ENCODE results near the gene H6PD.

H6PD gene

DNA sequence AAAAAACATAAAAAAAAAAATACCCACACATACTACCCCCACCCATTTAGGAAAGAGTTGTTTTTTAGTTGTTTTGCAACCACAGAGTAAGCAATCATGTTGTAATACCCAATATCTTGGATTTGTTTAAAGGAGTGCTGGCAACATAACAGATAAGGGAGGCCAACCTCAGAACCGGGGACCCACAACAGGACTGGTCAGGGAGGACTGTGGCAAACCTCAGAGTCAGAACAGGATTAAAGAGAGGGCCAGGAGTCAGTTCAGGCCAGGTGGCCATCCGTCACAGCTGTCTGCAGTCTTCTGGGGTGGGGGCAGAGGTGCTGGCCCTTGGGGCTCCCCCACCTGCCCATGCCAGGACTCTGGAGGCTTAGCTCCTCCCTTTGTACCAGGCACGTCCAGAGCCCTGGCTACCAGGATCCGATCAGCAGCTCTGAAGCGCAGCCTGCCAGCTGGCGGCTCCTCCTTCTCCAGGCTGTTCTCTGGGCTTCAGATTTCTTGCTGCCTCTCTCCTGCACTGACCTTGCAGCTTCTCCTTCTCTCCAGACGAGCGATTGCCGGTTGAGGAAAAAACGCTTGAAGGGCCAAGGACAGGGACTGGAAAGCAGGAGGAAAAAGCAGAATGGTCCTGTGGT lies 7.9 kb downstream of the H6PD start:
- no peak for DNase-seq

DNA sequence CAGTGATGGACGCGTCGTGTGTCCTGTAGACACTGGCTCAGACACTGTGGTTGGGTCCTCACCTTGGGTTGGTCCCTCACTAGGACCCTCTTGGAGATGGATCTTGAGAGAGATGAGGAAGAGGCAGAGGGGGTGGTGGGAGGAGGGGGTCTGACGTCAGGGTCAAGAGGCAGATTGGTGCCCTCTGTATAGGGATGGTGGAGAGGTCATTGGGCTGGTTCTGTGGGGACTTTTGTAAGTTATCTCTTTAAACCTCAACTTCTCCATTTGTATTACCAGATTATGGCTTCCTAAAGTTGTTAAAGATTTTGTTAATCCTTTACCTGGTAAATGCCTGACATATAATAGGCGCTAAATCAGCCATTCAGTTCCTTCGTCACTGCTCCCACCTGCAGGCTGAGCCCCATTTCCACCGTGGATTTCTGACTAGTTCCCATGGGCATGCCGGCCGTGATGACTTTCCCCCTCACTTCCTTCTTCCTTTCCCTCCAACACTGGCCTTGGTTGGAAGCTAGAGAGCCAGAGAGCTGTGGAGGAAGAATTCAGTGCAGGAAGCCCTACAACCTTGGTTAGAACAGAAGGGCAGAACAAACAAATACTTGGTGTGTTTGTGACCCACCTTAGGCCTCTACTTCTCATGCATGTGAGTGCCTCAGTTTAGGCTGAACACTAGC lies 8.6 kb downstream of the H6PD start:
- no peak for DNase-seq

DNA sequence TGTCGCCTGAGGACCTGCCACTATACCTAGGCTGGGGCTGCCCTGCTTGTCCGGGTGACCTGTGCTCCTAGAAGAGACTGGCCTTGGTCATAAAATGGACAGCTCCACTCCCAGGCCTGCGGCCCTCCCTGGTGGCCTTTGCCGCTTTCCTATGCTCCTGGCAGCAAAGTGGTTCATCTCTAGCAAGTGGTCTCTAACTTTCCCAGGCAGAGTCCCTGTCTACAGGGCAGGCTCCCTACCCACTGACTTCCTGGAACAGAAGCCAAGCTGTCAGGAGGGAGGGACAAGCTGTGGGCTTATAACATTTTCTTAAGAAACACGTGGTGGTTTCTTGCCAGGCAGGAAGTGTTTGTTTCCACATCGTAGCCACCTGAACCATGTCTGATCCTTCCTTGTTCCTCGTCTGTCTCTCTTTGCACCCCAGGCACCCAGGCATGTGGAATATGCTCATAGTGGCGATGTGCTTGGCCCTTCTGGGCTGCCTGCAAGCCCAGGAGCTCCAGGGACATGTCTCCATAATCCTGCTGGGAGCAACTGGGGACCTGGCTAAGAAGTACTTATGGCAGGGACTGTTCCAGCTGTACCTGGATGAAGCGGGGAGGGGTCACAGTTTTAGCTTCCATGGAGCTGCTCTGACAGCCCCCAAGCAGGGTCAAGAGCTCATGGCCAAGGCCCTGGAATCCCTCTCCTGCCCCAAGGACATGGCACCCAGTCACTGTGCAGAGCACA lies 10.1 kb downstream of the H6PD start:
- no peak for DNase-seq

DNA sequence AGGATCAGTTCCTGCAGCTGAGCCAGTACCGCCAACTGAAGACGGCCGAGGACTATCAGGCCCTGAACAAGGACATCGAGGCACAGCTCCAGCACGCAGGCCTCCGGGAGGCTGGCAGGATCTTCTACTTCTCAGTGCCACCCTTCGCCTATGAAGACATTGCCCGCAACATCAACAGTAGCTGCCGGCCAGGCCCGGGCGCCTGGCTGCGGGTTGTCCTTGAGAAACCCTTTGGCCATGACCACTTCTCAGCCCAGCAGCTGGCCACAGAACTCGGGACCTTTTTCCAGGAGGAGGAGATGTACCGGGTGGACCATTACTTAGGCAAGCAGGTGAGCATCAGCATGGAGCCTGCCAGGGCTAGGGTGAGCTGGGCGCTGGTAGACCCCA lies 10.7 kb downstream of the H6PD start:
- DNase-seq = no peak

DNA sequence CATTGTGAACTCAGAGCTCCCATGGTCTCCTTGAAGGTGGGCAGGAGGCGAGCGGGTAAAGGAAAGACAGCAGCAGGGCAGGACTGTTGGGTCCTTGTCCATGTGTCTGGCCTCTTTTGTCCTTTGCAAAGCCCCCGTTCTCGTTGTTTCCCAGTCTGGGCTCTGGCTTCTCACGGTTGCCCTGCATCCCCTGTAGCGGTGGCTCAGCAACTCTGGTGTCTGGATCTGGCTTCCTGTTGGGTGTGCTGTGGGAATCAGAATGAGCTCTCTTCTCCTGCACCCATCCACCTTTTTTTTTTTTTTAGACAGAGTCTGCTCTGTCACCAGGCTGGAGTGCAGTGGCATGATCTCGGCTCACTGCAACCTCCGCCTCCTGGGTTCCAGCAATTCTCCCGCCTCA lies 11.1 kb downstream of the H6PD start:
- DNase-seq = no peak

DNA sequence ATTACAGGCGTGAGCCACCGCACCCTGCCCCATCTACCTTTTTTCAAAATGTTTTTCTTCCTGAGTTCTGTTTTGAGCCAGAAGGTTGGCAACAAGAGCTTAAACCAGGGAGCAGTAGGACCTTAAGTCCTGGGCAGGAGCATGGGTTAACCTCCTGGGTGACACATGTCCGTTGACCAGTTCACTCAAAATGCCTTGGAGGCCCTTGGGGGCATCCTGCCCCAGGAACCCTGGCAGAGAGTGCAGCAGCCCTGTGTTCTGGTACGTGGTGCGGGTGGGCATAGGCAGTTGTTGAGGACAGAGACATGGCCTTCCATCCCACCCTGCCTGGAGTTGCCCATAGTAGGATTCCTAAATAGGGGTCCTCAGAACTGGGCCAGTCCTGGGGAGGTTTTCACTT lies 11.6 kb downstream of the H6PD start:
- DNase-seq = no peak

DNA sequence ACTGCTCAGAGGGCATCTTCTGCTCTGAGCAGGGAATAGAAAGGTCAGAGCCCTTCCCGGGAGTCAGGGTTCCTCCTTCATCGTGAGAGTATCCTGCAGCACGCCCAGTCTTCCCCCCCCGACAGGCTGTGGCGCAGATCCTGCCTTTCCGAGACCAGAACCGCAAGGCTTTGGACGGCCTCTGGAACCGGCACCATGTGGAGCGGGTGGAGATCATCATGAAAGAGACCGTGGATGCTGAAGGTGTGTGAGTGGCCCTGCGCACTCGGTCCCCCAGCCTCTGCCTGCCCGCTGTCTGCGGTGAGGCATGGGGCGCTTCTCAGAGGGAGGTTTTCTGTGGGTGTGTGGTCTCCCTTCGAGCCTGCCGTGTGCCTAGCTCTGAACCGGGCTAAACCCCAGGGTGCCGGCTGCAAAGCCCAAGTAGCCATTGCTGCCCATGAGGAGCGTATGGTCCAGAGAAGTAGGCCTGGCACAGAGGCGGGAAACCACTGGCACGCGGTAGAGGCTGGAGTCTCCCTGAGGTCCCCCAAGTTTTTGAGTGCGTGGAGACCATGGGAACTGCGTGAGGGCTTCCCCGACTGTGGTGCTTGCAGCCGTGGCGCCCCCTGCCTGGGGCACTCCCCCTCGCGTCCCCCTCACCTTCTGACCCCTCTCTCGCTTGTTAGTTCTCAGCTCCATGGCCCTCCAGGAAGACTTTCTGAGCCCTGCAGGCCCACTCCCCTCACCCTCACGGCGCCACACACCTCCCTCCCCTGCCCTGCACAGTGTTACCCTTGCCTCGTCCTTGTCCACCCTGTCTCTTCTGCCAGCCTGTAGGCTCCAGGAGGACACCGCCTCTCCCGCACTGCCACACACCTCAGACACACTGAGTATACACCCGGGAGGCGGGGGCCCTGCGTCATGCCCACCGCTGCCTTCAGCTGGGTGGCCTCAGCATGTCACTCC lies 12.5 kb downstream of the H6PD start:
- DNase-seq = no peak

DNA sequence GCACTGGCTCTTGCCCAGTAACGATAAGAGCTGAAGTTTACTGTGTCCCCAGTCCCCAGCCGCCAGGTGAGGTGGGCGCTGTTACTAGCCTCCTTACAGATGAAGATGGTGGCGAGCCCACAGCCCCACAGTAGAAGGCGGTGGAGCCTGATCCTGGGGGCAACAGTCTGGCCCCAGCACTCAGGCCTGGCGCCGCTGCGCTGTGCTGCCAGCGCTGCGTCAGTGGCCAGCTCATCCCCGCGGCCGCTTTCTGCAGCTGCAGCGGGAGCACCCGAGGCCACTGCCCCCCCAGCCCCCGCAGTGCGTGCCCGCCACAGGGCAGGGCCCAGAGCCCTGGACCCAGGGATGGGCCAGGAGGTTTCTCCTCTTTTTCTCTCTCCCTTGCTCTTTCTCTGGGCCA lies 13.3 kb downstream of the H6PD start:
- DNase-seq = no peak

DNA sequence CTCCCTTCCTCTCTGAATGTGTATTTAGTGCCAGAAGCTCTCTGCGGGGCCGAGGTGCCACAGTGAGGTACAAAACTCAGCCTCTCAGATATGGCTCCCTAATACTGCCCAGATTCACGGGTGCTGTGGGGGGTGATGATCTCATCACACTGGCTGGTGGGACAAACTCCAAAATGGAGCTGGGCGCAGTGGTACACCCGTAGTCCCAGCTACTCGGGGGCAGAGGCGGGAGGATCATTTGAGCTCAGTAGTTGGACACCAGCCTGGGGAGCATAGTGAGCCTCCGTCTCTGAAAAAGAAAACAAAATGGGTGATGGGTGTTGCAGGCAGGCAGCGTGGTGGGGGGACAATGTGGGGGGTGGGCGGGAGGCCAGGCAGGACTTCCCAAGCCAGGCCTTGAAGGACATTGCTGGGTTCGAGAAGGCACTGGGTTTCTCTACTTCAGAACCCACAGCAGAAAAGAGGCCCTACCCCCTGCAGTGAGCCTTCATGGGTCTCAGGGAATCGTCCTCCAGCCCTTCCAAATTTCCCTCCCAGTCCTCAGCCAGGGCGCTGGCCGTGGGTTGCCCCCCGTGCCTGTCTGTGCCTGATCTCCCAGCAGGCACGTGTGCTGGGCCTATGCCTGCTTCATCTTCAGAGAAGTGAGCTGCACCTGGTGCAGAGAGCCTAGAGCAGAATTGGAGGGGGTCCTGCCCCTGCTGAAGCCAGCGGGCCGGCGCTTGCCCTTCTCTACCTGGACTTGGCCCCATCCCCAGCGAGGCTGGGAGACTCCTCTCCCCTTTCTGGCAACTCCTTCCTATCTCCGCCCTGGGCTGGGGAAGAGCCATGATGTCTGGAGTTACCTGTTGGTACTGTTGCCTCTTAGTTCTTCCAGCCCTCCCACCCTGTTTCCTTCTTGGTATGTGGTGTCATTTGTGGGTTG lies 14.0 kb downstream of the H6PD start:
- no peak for DNase-seq

DNA sequence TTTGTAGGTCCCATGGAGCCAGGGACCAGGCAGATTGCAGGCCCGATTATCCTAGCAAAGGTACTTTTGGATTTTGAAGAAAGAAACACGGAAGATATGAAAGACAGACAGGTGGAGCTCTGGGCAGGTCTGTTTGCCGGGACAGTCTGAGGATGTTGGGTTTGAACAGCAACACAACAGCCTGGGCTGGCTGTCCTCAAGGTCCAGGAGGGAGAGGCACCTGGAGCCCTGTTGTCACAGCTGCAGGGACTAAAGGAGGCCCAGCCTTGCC lies 14.6 kb downstream of the H6PD start:
- no peak for DNase-seq

DNA sequence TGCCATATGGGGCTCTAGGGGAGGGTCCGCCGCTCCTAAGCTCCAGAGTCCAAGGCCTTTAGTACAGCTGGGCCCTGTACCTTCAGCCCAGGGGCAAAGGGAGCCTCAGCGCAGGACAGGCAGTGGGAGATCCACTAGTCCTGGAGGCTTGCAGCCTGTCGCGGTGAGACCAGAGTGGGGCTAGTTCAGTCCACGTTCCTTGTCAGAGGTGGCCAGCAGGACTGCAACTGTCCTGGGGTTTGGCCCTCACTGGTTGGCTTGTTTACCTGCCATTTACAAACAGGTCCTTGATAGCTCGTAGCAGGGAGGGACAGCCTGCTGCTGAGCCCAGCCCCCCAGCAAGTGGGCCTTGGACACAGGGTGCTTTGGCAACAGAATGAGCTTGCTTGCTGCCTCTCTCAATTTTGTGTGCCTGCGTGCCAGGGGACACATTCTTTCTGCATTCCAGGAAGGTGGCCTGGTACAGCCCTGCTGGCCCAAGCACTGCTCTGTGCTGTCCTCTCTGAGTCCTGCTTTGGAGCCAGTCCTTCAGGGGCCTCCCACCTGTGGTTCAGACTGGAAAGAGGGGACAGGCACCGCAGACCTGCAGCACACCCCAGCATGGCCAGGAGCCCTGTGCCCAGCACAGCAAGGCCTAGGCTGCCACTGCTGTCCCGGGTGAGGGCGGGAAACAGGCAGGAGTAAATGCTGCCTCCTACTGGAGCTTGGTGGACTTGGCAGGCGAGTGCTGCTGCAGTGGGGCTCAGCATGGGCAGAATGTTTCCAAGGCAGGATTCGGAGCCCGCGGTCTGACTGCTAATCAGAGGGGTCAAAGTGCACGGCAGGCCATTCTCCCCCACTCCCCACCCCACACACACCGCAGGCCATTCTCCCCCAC lies 15.2 kb downstream of the H6PD start:
- no peak for DNase-seq

DNA sequence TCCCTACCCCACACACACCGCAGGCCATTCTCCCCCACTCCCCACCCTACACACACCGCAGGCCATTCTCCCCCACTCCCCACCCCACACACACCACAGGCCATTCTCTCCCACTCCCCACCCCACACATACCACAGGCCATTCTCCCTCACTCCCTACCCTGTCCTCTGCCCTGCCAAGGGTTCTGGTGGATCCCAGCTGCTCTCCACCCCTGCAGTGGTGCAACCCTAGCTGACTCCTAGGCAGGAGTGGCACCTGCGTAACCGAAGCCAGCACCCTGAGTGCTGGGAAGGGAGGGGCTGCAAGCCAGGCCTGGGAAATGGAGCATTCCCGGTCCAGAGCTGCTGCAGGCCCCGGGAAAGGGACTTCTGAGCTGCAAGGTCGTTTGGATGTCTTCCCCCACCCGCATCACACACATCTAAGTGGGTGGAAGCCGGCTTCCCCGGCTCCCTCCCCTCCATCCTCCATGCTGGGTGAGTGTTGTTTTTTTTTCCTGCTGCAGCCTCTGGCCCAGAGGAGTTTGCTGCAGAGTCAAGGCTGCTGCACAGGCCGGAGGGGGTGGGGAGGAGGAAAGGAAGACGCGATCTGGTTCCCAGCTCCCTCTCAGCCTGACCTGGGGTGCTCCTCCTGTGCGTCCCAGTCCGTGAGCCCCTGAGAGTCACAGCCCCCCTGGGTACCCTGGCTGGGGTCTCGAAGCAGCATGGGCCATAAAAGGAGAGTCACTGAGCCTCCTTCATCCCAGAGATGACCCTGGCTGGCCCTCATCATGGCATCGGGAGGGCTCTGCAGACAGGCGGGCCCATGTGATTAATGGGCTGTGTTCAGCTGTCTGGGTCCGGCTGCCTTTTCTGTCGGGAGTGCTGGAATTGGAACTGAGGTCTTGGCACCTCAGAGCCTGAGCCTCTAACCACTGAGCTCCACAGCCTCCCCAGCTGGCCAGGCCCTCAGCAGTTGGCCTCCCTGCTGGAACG lies 16.1 kb downstream of the H6PD start:
- DNase-seq = no peak

DNA sequence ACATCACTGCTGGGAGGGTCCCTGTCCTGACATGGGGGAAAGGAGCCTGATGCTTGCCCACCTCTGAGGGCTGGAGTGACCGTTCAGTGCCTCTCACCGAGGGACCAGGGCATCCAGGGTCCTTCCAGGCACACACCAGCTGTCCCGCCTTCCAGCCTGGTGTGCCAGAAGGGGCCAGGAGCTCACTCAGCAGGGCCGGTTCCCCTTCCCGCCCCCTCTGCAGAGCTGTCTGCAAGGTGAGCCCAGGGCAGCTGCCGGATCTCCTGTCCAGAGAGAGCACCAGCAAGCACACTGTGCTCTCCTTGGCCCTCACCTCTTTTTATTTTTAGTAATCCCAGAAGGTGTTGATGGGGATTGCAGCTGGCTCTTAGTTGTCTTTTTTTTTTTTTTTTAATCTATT lies 16.9 kb downstream of the H6PD start:
- no peak for DNase-seq

DNA sequence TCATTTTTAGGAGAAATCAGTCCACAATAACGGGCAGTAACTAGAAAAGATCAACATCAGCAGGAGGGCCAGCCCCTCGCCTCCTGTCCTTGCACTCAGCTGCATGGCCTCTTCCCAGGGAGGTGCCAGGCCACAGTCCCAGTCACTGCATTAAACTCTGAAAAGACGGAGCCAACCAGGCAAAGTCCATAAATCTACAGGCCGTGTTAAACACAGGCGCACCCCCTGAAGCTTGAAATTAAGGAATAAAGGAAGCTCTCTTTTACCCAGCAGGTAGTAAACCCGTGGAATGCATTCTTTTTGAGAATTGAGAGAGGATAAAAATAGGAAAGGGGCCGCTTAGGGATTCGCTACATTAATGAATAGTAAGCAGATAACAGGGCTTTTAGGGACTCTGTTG lies 18.4 kb downstream of the H6PD start:
- no peak for DNase-seq

DNA sequence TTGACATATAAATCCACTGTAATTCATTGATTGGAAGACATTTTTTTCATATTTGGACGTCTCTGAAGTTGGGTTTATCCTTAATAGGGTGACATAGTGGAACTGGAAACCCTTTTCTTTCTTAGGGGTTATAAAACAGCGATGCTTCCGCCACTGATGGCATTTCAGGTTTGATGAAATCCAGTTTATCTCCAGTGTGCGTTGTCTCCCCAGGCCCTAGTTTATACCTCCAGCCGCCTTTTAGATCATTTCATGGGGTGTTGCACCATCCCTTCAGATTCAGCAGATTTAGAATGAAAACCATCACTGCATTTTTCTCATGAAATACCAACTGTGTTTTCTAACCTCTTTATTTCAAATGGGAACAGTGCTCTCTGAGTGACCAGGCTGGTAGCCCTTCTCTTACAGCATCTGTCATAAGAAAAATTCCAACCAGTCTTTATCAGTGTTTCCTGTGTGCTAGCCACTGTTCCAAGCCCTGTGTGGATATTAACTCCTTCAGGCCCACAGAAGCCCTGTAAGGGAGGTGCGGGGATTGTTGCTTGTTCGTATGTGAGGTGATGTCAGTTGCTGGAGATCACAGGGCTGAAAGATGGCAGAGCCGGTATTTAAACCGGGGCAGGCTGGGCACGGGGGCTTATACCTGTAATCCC lies 19.0 kb downstream of the H6PD start:
- no peak for DNase-seq

DNA sequence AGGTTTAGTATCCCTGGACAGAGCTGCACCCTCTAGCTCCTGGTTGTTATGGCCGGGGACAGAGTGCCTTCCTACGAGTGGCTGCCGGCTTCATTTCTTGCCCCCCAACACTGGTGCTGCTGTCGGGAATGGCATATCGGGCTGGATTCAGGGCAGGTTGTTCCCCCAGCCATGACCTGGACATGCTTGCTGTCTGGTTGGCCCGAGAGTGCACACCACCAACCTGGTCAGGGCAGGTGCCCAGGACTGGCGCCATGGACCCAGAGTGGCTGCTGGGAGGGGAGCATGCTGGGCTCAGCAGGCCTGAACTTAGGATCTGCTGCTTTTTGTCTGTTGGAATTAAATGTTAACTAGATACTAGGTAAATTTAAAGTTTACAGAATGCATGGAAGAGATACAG lies 21.8 kb downstream of the H6PD start:
- DNase-seq = no peak

DNA sequence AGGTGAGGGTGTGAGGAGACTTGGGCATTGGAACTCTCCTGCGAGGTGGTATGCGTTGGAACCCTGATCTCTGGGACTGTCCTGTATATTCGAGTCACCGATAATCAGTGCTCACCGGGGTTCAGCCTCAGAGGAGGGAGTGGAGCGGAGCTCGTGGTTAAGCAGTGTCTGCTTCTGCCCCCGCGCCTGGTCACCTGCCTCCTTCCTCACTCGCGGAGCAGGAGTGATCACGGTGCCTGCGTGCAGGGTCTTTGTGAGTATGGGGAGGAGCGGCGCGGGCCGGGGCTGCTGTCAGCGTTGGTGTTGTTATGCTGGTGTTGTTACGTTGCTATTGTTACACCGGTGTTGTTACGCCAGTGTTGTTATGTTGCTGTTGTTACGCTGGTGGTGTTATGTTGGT lies 23.3 kb downstream of the H6PD start:
- no peak for DNase-seq

DNA sequence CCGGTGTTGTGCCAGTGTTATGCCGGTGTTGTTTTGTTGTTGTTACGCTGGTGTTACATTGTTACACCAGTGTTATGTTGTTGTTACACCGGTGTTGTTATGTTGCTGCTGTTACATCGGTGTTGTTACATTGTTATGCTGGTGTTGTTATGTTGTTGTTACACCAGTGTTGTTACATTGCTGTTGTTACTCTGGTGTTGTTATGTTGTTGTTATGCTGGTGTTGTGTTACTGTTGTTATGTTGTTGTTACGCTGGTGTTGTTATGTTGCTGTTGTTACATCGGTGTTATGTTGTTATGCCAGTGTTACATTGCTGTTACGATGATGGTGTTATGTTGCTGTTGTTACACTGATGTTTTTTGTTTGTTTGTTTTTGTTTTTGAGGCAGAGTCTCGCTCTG lies 24.1 kb downstream of the H6PD start:
- no peak for DNase-seq

DNA sequence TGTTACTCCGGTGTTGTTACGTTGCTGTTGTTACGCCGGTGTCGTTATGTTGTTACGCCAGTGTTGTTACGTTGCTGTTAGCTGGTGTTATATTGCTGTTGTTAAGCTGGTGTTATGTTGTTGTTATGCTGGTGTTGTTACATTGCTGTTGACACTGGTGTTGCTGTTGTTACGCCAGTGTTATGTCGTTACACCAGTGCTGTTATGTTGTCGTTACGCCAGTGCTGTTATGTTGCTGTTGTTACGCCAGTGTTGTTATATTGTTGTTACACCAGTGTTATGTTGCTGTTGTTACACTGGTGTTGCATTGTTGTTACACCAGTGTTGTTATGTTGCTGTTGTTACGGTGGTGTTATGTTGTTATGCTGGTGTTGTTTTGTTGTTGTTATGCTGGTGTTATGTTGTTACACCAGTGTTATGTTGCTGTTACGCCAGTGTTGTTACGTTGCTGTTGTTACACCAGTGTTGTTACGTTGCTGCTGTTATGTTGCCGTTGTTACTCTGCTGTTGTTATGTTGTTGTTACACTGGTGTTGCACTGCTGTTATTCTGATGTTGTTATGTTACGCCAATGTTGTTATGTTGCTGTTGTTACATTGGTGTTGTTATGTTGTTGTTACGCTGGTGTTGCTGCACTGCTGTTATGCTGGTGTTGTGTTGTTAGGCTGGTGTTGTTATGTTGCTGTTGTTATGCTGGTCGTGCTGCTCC lies 25.6 kb downstream of the H6PD start:
- DNase-seq = no peak
